ENCODE results near the gene MUC5B.

Gene MUC5B

DNA sequence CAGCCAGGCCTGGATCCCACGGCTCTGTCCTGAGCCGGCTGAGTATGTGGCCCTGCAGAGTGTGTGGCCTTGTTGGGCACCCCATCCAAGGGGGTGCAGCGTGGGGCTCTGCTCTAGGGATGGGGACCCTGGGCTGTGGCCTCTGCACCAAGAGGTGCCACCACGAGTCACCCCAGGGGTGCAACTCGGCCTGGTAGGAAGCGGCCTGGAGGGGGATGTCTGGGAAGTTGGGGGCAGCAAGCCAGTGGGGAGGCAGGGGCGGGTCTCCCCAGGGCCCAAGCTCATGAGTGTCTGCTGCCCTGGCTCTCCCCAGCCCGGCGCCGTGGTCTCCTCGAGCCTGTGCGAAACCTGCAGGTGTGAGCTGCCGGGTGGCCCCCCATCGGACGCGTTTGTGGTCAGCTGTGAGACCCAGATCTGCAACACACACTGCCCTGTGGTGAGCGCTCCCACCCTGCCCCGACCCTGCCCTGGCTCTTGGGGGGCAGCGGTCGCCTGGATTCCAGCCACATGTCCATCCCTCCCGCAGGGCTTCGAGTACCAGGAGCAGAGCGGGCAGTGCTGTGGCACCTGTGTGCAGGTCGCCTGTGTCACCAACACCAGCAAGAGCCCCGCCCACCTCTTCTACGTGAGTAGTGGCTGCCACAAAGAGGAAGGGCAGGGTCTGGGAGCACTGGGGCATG, 24.2 kb upstream of the MUC5B start:
- no peak overlapping the region for H3K4me3 ChIP-seq (replicated peaks; ENCODE audit: low read depth, low read length)
- DNase-seq (ENCODE audit: extremely low read depth, low read depth): no peak
- no peak for TF ChIP-seq CTCF (IDR thresholded peaks at IDR 0.05; ENCODE audit: low read depth, low read length, missing control alignments)

- no peak for TF ChIP-seq CTCF (IDR thresholded peaks at IDR 0.05; ENCODE audit: low read depth, low read length, missing control alignments)
- DNase-seq (ENCODE audit: extremely low read depth, low read depth): no peak
- H3K4me3 ChIP-seq (replicated peaks; ENCODE audit: low read depth, low read length): no peak overlapping the region
These were observed 23.6 kb upstream of the MUC5B start for GRCh38 chr11:1199241-1199750.

DNA sequence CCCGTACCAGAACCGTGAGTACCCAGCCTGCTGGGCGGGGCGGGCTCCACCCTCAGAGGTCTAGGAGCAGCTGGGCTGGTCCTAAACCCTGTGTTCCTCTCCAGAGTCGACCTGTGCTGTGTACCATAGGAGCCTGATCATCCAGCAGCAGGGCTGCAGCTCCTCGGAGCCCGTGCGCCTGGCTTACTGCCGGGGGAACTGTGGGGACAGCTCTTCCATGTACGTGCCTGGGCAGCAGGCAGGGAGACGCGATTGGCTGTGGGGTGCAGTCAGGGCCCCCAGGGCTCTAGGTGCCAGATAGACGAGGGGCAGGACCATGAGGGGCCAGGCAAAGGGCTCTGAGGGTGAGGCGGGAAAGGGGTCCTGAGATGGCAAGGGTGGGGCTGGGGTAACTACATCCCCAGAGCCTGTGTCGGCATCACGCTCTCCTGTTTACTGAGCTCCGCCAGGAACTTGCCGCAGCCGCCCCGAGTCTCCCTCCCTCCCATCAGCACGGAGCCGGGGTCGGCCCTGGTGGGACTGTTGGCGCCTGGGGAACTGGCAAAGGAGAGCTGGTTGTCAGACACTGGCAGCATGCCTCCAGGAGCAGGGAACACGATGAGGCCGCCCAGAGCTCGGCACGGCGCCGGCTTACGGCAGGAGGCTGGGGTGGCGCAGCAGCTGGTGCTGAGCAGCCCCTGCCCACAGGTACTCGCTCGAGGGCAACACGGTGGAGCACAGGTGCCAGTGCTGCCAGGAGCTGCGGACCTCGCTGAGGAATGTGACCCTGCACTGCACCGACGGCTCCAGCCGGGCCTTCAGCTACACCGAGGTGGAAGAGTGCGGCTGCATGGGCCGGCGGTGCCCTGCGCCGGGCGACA, 22.9 kb upstream of the MUC5B start:
- no peak for TF ChIP-seq CTCF (IDR thresholded peaks at IDR 0.05; ENCODE audit: low read depth, low read length, missing control alignments)
- DNase-seq (ENCODE audit: extremely low read depth, low read depth): no peak
- H3K4me3 ChIP-seq (replicated peaks; ENCODE audit: low read depth, low read length): no peak overlapping the region

DNA sequence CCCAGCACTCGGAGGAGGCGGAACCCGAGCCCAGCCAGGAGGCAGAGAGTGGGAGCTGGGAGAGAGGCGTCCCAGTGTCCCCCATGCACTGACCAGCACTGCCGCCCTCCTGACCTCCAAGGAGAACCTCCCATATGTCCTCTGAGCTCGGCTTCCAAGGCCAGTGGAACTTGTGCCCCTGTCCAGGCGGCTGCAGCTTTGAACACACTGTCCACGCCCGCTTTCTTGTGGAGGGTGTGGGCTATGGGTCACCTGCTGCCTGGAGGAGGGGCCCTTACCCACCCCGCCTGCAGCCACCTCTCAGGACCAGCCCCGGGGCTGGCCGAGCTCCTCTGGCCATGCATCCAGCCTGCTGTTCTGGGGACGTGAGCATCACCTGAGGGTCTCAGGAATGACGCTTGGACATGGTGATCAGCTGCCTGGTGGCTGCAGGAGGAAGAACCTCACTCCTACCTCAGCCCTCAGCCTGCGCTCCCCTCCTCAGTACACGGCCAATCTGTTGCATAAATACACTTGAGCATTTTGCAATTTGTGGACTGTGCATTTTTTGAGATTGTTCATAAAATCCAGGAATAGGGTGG, 22.2 kb upstream of the MUC5B start:
- no peak overlapping the region for H3K4me3 ChIP-seq (replicated peaks; ENCODE audit: low read depth, low read length)
- TF ChIP-seq CTCF (IDR thresholded peaks at IDR 0.05; ENCODE audit: low read depth, low read length, missing control alignments): no peak
- no peak for DNase-seq (ENCODE audit: extremely low read depth, low read depth)

- no peak for DNase-seq (ENCODE audit: extremely low read depth, low read depth)
- no peak for TF ChIP-seq CTCF (IDR thresholded peaks at IDR 0.05; ENCODE audit: low read depth, low read length, missing control alignments)
- H3K4me3 ChIP-seq (replicated peaks; ENCODE audit: low read depth, low read length): no peak overlapping the region
These were observed 21.3 kb upstream of the MUC5B start for GRCh38 chr11:1201395-1202153.

GRCh38 chr11:1202154-1202775, 20.6 kb upstream of the MUC5B start:
- DNase-seq (ENCODE audit: extremely low read depth, low read depth): no peak
- no peak overlapping the region for H3K4me3 ChIP-seq (replicated peaks; ENCODE audit: low read depth, low read length)
- no peak for TF ChIP-seq CTCF (IDR thresholded peaks at IDR 0.05; ENCODE audit: low read depth, low read length, missing control alignments)
